PFSK-1 (cell line): ENCODE data around the gene KCNJ8.

Source experiments
- FOXP2 ChIP-seq: optimal IDR thresholded peaks from 2 replicates; pipeline ENCODE3; 2011; ENCODE audit warnings: borderline replicate concordance, control low read depth, inconsistent platforms; ENCODE audit not compliant: insufficient read depth; ENCODE audit errors: extremely low read length, extremely low read depth
- POLR2AphosphoS5 ChIP-seq: IDR thresholded peaks from 2 replicates; pipeline ENCODE4 v1.6.1; 2012; ENCODE audit warnings: low read depth, mild to moderate bottlenecking, control low read depth, low read length, moderate library complexity
- REST ChIP-seq, 2 experiments: IDR thresholded peaks; 2 replicates each; pipeline versions ENCODE4 v1.6.1 to v1.8.0; 2011 to 2012; ENCODE audit warnings: low read depth in 2 of 2, low read length in 2 of 2, control low read depth in 1 of 2, inconsistent platforms in 1 of 2, mild to moderate bottlenecking in 1 of 2, moderate library complexity in 1 of 2; ENCODE audit not compliant: insufficient read depth in 1 of 2
- SIN3A ChIP-seq: IDR thresholded peaks from 2 replicates; pipeline ENCODE4 v1.6.1; 2012; ENCODE audit warnings: mild to moderate bottlenecking, low read length, moderate library complexity, borderline replicate concordance; ENCODE audit not compliant: insufficient read depth
- TAF1 ChIP-seq: IDR thresholded peaks from 2 replicates; pipeline ENCODE4 v1.6.1; 2012; ENCODE audit warnings: low read length, control low read depth, borderline replicate concordance; ENCODE audit not compliant: insufficient read depth

KCNJ8 gene

GRCh38 chr12:21815306-21816062 lies 41.0 kb upstream of the KCNJ8 start:
- TF ChIP-seq REST (IDR thresholded peaks at IDR 0.05; ENCODE audit: insufficient read depth in 1 of 2, low read depth in 2 of 2, low read length in 2 of 2) (no peak), POLR2AphosphoS5 (no peak), SIN3A (no peak), TAF1 (no peak), FOXP2 (no peak)

- TF ChIP-seq FOXP2 (no peak), REST (IDR thresholded peaks at IDR 0.05; ENCODE audit: insufficient read depth in 1 of 2, low read depth in 2 of 2, low read length in 2 of 2) (no peak), POLR2AphosphoS5 (no peak), TAF1 (no peak), SIN3A (no peak)
These were observed 40.3 kb upstream of the KCNJ8 start for GRCh38 chr12:21814814-21815213.

GRCh38 chr12:21814327-21814726 lies 39.8 kb upstream of the KCNJ8 start:
- no peak for TF ChIP-seq TAF1
- TF ChIP-seq SIN3A = no peak
- no peak for TF ChIP-seq REST (IDR thresholded peaks at IDR 0.05; ENCODE audit: insufficient read depth in 1 of 2, low read depth in 2 of 2, low read length in 2 of 2)
- TF ChIP-seq FOXP2 = no peak
- no peak for TF ChIP-seq POLR2AphosphoS5

- TF ChIP-seq POLR2AphosphoS5 = no peak
- no peak for TF ChIP-seq REST (IDR thresholded peaks at IDR 0.05; ENCODE audit: insufficient read depth in 1 of 2, low read depth in 2 of 2, low read length in 2 of 2)
- TF ChIP-seq FOXP2 = no peak
- no peak for TF ChIP-seq SIN3A
- TF ChIP-seq TAF1 = no peak
These were observed 39.2 kb upstream of the KCNJ8 start for GRCh38 chr12:21813751-21814150.

- TF ChIP-seq TAF1 (no peak), POLR2AphosphoS5 (no peak), FOXP2 (no peak)
These were observed 38.6 kb upstream of the KCNJ8 start for GRCh38 chr12:21813125-21813524.
